Measurements from ENCODE around the gene NUP85. TPM values are rescaled to one million over a fixed set of nuclear protein-coding genes. Genes with fewer than 3 reads are reported as not detected.
A peak's percentile ranks its signal among the peaks of the same experiment; 100 is the strongest.

Gene NUP85
- total RNA-seq, 1 donor from 2014 or later = 126 TPM

- peaks cover 28% of the 10 kb centered on the region for H3K4me1 Mint-ChIP-seq
- H3K27ac Mint-ChIP-seq (ENCODE audit: unreplicated experiment) = peak overlapping the region; percentile 2
- peaks cover 4% of the 10 kb centered on the region for H3K9me3 Mint-ChIP-seq
- peaks cover 23% of the 10 kb centered on the region for H3K36me3 Mint-ChIP-seq (ENCODE audit: low read depth)
- no peak for DNase-seq (ENCODE audit: low read depth, low spot score)
- no peaks in the 10 kb centered on the region for H3K27me3 Mint-ChIP-seq (ENCODE audit: low read depth)
- TF ChIP-seq CTCF (conservative IDR thresholded peaks at IDR 0.05) = no peak
- peak overlapping the region; percentile 88 for H3K4me3 Mint-ChIP-seq
These were observed 24.4 kb upstream of the NUP85 start for GRCh38 chr17:75181110-75181509.

GRCh38 chr17:75181608-75182318, 23.7 kb upstream of the NUP85 start:
- H3K27me3 Mint-ChIP-seq (ENCODE audit: low read depth) = no peaks in the 10 kb centered on the region
- peaks cover 28% of the 10 kb centered on the region for H3K4me1 Mint-ChIP-seq
- peak overlapping the region; percentile 19 for H3K27ac Mint-ChIP-seq (ENCODE audit: unreplicated experiment)
- no peak for TF ChIP-seq CTCF (conservative IDR thresholded peaks at IDR 0.05)
- DNase-seq (ENCODE audit: low read depth, low spot score) = no peak
- peak overlapping the region; percentile 88 for H3K4me3 Mint-ChIP-seq
- peaks cover 20% of the 10 kb centered on the region for H3K36me3 Mint-ChIP-seq (ENCODE audit: low read depth)
- peaks cover 4% of the 10 kb centered on the region for H3K9me3 Mint-ChIP-seq

- peak; percentile 18 for DNase-seq (ENCODE audit: low read depth, low spot score)
- H3K4me3 Mint-ChIP-seq = peak overlapping the region; percentile 88
- peaks cover 4% of the 10 kb centered on the region for H3K9me3 Mint-ChIP-seq
- peaks cover 28% of the 10 kb centered on the region for H3K4me1 Mint-ChIP-seq
- TF ChIP-seq CTCF (conservative IDR thresholded peaks at IDR 0.05) = no peak
- peak overlapping the region; percentile 19 for H3K27ac Mint-ChIP-seq (ENCODE audit: unreplicated experiment)
- no peaks in the 10 kb centered on the region for H3K27me3 Mint-ChIP-seq (ENCODE audit: low read depth)
- H3K36me3 Mint-ChIP-seq (ENCODE audit: low read depth) = peaks cover 18% of the 10 kb centered on the region
These were observed 23.2 kb upstream of the NUP85 start for GRCh38 chr17:75182319-75182568.

- DNase-seq (ENCODE audit: low read depth, low spot score) = peak; percentile 92
- peaks cover 18% of the 10 kb centered on the region for H3K36me3 Mint-ChIP-seq (ENCODE audit: low read depth)
- peaks cover 28% of the 10 kb centered on the region for H3K4me1 Mint-ChIP-seq
- peak; percentile 40 for TF ChIP-seq CTCF (conservative IDR thresholded peaks at IDR 0.05)
- H3K9me3 Mint-ChIP-seq = peaks cover 4% of the 10 kb centered on the region
- H3K4me3 Mint-ChIP-seq = peak within 1 kb of the TSS; percentile 88
- H3K27ac Mint-ChIP-seq (ENCODE audit: unreplicated experiment) = peak within 1 kb of the TSS; percentile 96
- H3K27me3 Mint-ChIP-seq (ENCODE audit: low read depth) = no peaks in the 10 kb centered on the region
These were observed 22.7 kb upstream of the NUP85 start, which contains the start of gene SUMO2 for GRCh38 chr17:75182569-75183436. TSS of gene SUMO2 (minus strand) at chr17:75182959. CDS start at chr17:75182834, 125 bp downstream.

GRCh38 chr17:75183999-75184884, 21.2 kb upstream of the NUP85 start:
- Mint-ChIP-seq H3K27me3 (ENCODE audit: low read depth) (peaks cover 3% of the 10 kb centered on the region), H3K9me3 (peaks cover 4% of the 10 kb centered on the region), H3K4me1 (peaks cover 28% of the 10 kb centered on the region), H3K27ac (ENCODE audit: unreplicated experiment) (peak overlapping the region; percentile 59), H3K4me3 (peak overlapping the region; percentile 63), H3K36me3 (ENCODE audit: low read depth) (peaks cover 14% of the 10 kb centered on the region)
- no peak for DNase-seq (ENCODE audit: low read depth, low spot score)
- no peak for TF ChIP-seq CTCF (conservative IDR thresholded peaks at IDR 0.05)

All from neural crest cell (in vitro differentiated cells).